PC-3 (cell line): Measurements from ENCODE around the gene PLXNB3. TPM values are rescaled to one million over a fixed set of nuclear protein-coding genes. Genes with fewer than 3 reads are reported as not detected.

Experiments
- ATAC-seq: fragments of 200-7000 bp; cut with Tn5 transposase; 2 replicates; pipeline ENCODE4 v1.9.1; 2020; ENCODE audit warnings: mild to moderate bottlenecking, moderate library complexity
- BruUV-seq: library from RNA; stranded (reverse); fragments of 400-500 nt; replicated peaks from 2 replicates; lab custom pipeline; 2021; lab: Mats Ljungman, UMichigan
- CTCF ChIA-PET: fragments of 300-600 bp; sonication (Branson Sonifier 250); formaldehyde crosslinking; loops from one replicate; lab custom pipeline; 2022; ENCODE audit warnings: antibody characterized with exemption; lab: Charles Lee
- POLR2A ChIA-PET: fragments of 300-600 bp; sonication (Branson Sonifier 250); formaldehyde crosslinking; loops from one replicate; lab custom pipeline; 2022; ENCODE audit warnings: antibody characterized with exemption; ENCODE audit not compliant: unreplicated experiment; lab: Charles Lee
- DNase-seq: peaks from one replicate; pipeline ENCODE4 v3.0.0-alpha.2; 2015
- H2AFZ ChIP-seq: fragments of 300-600 bp; sonication (generic); 2 replicates; pipeline ENCODE4 v1.6.0; 2016; ENCODE audit warnings: antibody characterized with exemption, low read length
- H3F3A ChIP-seq: fragments of 300-600 bp; sonication (generic); one replicate; pipeline ENCODE4 v1.6.0; 2017; ENCODE audit warnings: antibody characterized with exemption, low read length, control low read depth, mild to moderate bottlenecking; ENCODE audit not compliant: unreplicated experiment
- H3K27ac ChIP-seq: fragments of 300-600 bp; sonication (generic); 2 replicates; pipeline ENCODE4 v1.5.1; 2016; ENCODE audit warnings: mild to moderate bottlenecking, low read length
- H3K27me3 ChIP-seq: fragments of 300-600 bp; sonication (generic); 2 replicates; pipeline ENCODE4 v1.6.1; 2016; ENCODE audit warnings: low read length, mixed read lengths
- H3K36me3 ChIP-seq: fragments of 300-600 bp; sonication (generic); 2 replicates; pipeline ENCODE4 v1.6.1; 2016; ENCODE audit warnings: low read depth, mixed run types, low read length, mixed read lengths
- H3K4me1 ChIP-seq: fragments of 300-600 bp; sonication (generic); 2 replicates; pipeline ENCODE4 v1.5.1; 2016; ENCODE audit warnings: low read length; ENCODE audit not compliant: insufficient read depth
- H3K4me2 ChIP-seq: fragments of 300-600 bp; sonication (generic); 2 replicates; pipeline ENCODE4 v1.6.0; 2016; ENCODE audit warnings: low read length
- H3K4me3 ChIP-seq: fragments of 300-600 bp; sonication (generic); 2 replicates; pipeline ENCODE4 v1.5.1; 2016; ENCODE audit warnings: mild to moderate bottlenecking, low read length, mixed read lengths
- H3K79me2 ChIP-seq: fragments of 300-600 bp; sonication (generic); 2 replicates; pipeline ENCODE4 v1.6.1; 2017; ENCODE audit warnings: low read length, mixed read lengths
- H3K9ac ChIP-seq: fragments of 300-600 bp; sonication (generic); 2 replicates; pipeline ENCODE4 v1.6.0; 2016; ENCODE audit warnings: mild to moderate bottlenecking, low read length
- H3K9me2 ChIP-seq: fragments of 300-600 bp; sonication (generic); replicated peaks from 2 replicates; pipeline ENCODE4 v1.6.1; 2016; ENCODE audit warnings: mixed run types, low read length, mixed read lengths
- H3K9me3 ChIP-seq: fragments of 300-600 bp; sonication (generic); 2 replicates; pipeline ENCODE4 v1.6.1; 2016; ENCODE audit warnings: low read length, mixed read lengths
- H4K20me1 ChIP-seq: fragments of 300-600 bp; sonication (generic); 2 replicates; pipeline ENCODE4 v1.6.1; 2016; ENCODE audit warnings: low read length, mixed read lengths
- EZH2 ChIP-seq: fragments of 300-600 bp; sonication (generic); IDR thresholded peaks from one replicate; pipeline ENCODE4 v1.6.1; 2017; ENCODE audit warnings: antibody characterized with exemption, mild to moderate bottlenecking, low read length; ENCODE audit not compliant: unreplicated experiment
- EZH2phosphoT487 ChIP-seq: fragments of 300-600 bp; sonication (generic); IDR thresholded peaks from 2 replicates; pipeline ENCODE4 v1.6.1; 2018; ENCODE audit warnings: mild to moderate bottlenecking, antibody characterized with exemption, low read length, borderline replicate concordance
- intact Hi-C: fragments of 100-400 bp; cut with micrococcal nuclease; formaldehyde crosslinking; loops from 2 replicates; pipeline ENCODE4 v1.9.0; 2023
- total RNA-seq: library from RNA; depleted of rRNA; stranded (reverse); fragments of >200 nt; gene quantifications from 2 replicates; pipeline ENCODE4 v1.2.3, GENCODE V29; 2014
- TF ChIP-seq, protein P1 (sequence below): fragments of 300-600 bp; sonication (generic); conservative IDR thresholded peaks from 2 replicates; pipeline ENCODE4 v1.5.1; 2017; ENCODE audit warnings: antibody characterized with exemption, low read depth, mild to moderate bottlenecking, low read length

PLXNB3 gene
- total RNA-seq, 1 experiment from 2014 or later = 27.3 TPM

DNA sequence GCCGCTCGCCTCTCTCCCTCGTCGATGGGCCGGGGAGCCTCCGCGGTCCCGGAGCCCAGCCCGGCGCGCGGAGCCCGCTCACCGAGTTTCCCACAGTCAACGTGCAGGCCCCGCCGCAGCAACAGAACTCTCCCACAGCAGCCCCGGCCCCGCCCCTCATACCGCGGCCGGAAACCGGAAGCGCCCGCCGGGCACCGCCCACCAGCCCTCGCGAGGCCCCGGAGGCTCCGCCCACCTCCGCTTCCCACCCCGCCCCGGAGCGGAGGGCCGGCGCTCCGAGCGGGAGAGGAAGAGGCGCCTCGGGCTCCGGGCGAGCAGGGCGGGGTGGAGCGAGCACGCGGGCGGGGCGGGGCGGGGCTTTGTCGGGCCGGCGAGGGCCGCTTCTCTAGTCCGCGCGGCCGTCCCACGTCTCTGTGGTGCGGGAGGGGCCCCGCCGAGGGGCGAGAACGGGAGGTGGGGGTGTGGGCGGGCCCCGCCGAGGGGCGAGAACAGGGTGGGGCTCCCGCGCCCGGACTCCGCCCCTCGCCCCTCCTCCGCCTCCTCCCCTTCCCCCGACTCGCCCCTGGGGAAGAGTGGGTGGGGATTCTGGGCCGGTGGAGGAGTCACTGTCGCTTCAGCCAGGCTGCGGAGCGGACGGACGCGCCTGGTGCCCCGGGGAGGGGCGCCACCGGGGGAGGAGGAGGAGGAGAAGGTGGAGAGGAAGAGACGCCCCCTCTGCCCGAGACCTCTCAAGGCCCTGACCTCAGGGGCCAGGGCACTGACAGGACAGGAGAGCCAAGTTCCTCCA, 39.6 kb upstream of the PLXNB3 start, which contains the start of the genes ABCD1 and BCAP31:
ABCD1 (plus strand) TSS at position 605 of the 787 bp plus-strand sequence. CDS start 411 bp downstream, outside the sequence.
BCAP31 (minus strand) TSS at position 136 of the 787 bp plus-strand sequence. CDS start 1,143 bp downstream, outside the sequence.
- POLR2A ChIA-PET = no interaction called here
- H2AFZ ChIP-seq = 0 out of 2 replicates have a peak within 1 kb of the TSS, but pooled peaks have one; percentile 34
- H4K20me1 ChIP-seq = peaks cover 15% of the 10 kb centered on the region; the same call in 1 of the 2 replicates
- peak within 1 kb of the TSS; percentile 92 for H3K4me3 ChIP-seq
- H3K4me1 ChIP-seq = peaks cover 31% of the 10 kb centered on the region
- no peaks in the 10 kb centered on the region for H3K9me3 ChIP-seq
- no peaks in the 10 kb centered on the region for H3K9me2 ChIP-seq
- ATAC-seq (peak; percentile 45), DNase-seq (peak; percentile 91)
- peak within 1 kb of the TSS; percentile 92 for H3K27ac ChIP-seq
- H3K27me3 ChIP-seq = no peaks in the 10 kb centered on the region
- H3K79me2 ChIP-seq = peaks cover 93% of the 10 kb centered on the region
- no peaks in the 10 kb centered on the region for H3F3A ChIP-seq
- BruUV-seq = no TSS peak
- peak within 1 kb of the TSS; percentile 97 for H3K9ac ChIP-seq
- TF ChIP-seq, protein P1, sequence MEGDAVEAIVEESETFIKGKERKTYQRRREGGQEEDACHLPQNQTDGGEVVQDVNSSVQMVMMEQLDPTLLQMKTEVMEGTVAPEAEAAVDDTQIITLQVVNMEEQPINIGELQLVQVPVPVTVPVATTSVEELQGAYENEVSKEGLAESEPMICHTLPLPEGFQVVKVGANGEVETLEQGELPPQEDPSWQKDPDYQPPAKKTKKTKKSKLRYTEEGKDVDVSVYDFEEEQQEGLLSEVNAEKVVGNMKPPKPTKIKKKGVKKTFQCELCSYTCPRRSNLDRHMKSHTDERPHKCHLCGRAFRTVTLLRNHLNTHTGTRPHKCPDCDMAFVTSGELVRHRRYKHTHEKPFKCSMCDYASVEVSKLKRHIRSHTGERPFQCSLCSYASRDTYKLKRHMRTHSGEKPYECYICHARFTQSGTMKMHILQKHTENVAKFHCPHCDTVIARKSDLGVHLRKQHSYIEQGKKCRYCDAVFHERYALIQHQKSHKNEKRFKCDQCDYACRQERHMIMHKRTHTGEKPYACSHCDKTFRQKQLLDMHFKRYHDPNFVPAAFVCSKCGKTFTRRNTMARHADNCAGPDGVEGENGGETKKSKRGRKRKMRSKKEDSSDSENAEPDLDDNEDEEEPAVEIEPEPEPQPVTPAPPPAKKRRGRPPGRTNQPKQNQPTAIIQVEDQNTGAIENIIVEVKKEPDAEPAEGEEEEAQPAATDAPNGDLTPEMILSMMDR = no peak
- TF ChIP-seq EZH2 (no peak), EZH2phosphoT487 (no peak)
- CTCF ChIA-PET = no interaction called here
- H3K4me2 ChIP-seq = peak within 1 kb of the TSS; percentile 98
- intact Hi-C loops = no loop called here
- H3K36me3 ChIP-seq = peaks cover 19% of the 10 kb centered on the region

DNA sequence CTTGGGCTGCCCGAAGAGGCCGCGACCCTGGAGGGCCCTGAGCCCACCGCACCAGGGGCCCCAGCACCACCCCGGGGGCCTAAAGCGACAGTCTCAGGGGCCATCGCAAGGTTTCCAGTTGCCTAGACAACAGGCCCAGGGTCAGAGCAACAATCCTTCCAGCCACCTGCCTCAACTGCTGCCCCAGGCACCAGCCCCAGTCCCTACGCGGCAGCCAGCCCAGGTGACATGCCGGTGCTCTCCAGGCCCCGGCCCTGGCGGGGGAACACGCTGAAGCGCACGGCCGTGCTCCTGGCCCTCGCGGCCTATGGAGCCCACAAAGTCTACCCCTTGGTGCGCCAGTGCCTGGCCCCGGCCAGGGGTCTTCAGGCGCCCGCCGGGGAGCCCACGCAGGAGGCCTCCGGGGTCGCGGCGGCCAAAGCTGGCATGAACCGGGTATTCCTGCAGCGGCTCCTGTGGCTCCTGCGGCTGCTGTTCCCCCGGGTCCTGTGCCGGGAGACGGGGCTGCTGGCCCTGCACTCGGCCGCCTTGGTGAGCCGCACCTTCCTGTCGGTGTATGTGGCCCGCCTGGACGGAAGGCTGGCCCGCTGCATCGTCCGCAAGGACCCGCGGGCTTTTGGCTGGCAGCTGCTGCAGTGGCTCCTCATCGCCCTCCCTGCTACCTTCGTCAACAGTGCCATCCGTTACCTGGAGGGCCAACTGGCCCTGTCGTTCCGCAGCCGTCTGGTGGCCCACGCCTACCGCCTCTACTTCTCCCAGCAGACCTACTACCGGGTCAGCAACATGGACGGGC, 38.8 kb upstream of the PLXNB3 start:
- Histone ChIP-seq H3K27ac (peak overlapping the region; percentile 79), H3K4me3 (peak overlapping the region; percentile 82), H3K4me2 (peak overlapping the region; percentile 98), H4K20me1 (peaks cover 14% of the 10 kb centered on the region; the same call in 1 of the 2 replicates), H3K9me2 (no peaks in the 10 kb centered on the region), H3K27me3 (no peaks in the 10 kb centered on the region), H3K9ac (peak overlapping the region; percentile 85), H3K36me3 (peaks cover 17% of the 10 kb centered on the region), H3K9me3 (no peaks in the 10 kb centered on the region), H2AFZ (0 out of 2 replicates have a peak overlapping the region, but pooled peaks have one; percentile 34), H3K4me1 (peaks cover 31% of the 10 kb centered on the region), H3F3A (no peaks in the 10 kb centered on the region), H3K79me2 (peaks cover 93% of the 10 kb centered on the region)
- intact Hi-C loops = no loop called here
- 0 out of 2 replicates have a peak, but pooled peaks have one; percentile 2 for ATAC-seq
- DNase-seq = peak; percentile 19
- ChIA-PET POLR2A (no interaction called here), CTCF (no interaction called here)
- TSS peak; percentile 67 for BruUV-seq
- TF ChIP-seq EZH2 (no peak), EZH2phosphoT487 (no peak)
- TF ChIP-seq, protein P1 = no peak
